Endothelial cell of umbilical vein (primary cell): Measurements from ENCODE around the gene SLC66A2. TPM values are rescaled to one million over a fixed set of nuclear protein-coding genes. Genes with fewer than 3 reads are reported as not detected.

Experiments
- BruUV-seq: library from RNA; stranded (reverse); fragments of 400-500 nt; replicated peaks from 2 replicates; lab custom pipeline; 2021; lab: Mats Ljungman, UMichigan
- CTCF ChIA-PET: fragments of 300-600, 350-600 bp; sonication (Branson Sonifier 250); formaldehyde crosslinking; loops from one replicate; lab custom pipeline; 2021; ENCODE audit warnings: antibody characterized with exemption, inconsistent platforms; lab: Charles Lee
- POLR2A ChIA-PET: fragments of 300-600, 350-600 bp; sonication (Branson Sonifier 250); formaldehyde crosslinking; loops from one replicate; lab custom pipeline; 2021; ENCODE audit warnings: antibody characterized with exemption, inconsistent platforms; lab: Charles Lee
- DNase-seq: peaks from one replicate; pipeline ENCODE4 v3.0.0-alpha.2; 2011; ENCODE audit warnings: low read depth, low spot score
- FAIRE-seq: peaks from 2 replicates; lab custom pipeline; 2011; peaks lifted over from hg19 to GRCh38; lab: Jason Lieb, UNC
- H2AFZ ChIP-seq: 2 replicates; pipeline ENCODE4 v1.6.0; 2012; ENCODE audit warnings: low read depth, low read length, control low read depth, inconsistent platforms
- H3K27ac ChIP-seq: 2 replicates; pipeline ENCODE4 v1.5.1; 2011; ENCODE audit warnings: low read depth, mild to moderate bottlenecking, control low read depth, low read length, moderate library complexity; ENCODE audit not compliant: insufficient read depth
- H3K27me3 ChIP-seq, 2 experiments: 2 replicates each; pipeline versions ENCODE4 v1.6.0 to v1.6.1; 2011; ENCODE audit warnings: low read length in 2 of 2, mixed read lengths in 1 of 2; ENCODE audit not compliant: control insufficient read depth in 2 of 2, insufficient read depth in 2 of 2
- H3K36me3 ChIP-seq, 2 experiments: 2 replicates in 1 of 2; 3 replicates in 1 of 2; pipeline ENCODE4 v1.5.1; 2011; ENCODE audit warnings: low read length in 2 of 2, mild to moderate bottlenecking in 1 of 2, moderate library complexity in 1 of 2; ENCODE audit not compliant: control insufficient read depth in 2 of 2, insufficient read depth in 2 of 2; ENCODE audit errors: extremely low read depth in 1 of 2
- H3K4me1 ChIP-seq: 3 replicates; pipeline ENCODE4 v1.5.1; 2011; ENCODE audit warnings: mild to moderate bottlenecking, low read length; ENCODE audit not compliant: control insufficient read depth, insufficient read depth; ENCODE audit errors: extremely low read depth
- H3K4me2 ChIP-seq: 2 replicates; pipeline ENCODE4 v1.6.1; 2011; ENCODE audit warnings: low read length, control low read depth, mixed read lengths; ENCODE audit not compliant: insufficient read depth
- H3K4me3 ChIP-seq, 3 experiments: fragments of 200-600 bp in 1 of 3; sonication (generic), shearing (Covaris generic) in 1 of 3; replicated peaks in 1 of 3; 2 replicates each; pipeline ENCODE4 v1.5.1; 2011 to 2016; ENCODE audit warnings: control low read depth in 3 of 3, low read length in 3 of 3, mild to moderate bottlenecking in 2 of 3, inconsistent platforms in 1 of 3, low read depth in 1 of 3, moderate library complexity in 1 of 3; ENCODE audit not compliant: insufficient read depth in 1 of 3
- H3K79me2 ChIP-seq: 2 replicates; pipeline ENCODE4 v1.6.0; 2012; ENCODE audit warnings: low read length, inconsistent platforms; ENCODE audit not compliant: control insufficient read depth, insufficient read depth
- H3K9ac ChIP-seq: replicated peaks from 2 replicates; pipeline ENCODE3; 2011; ENCODE audit warnings: low read length, control low read depth; ENCODE audit not compliant: insufficient read depth; ENCODE audit errors: extremely low read depth
- H3K9me1 ChIP-seq: replicated peaks from 3 replicates; pipeline ENCODE4 v1.6.0; 2011; ENCODE audit warnings: mild to moderate bottlenecking, low read length; ENCODE audit not compliant: control insufficient read depth, insufficient read depth; ENCODE audit errors: extremely low read depth
- H3K9me3 ChIP-seq: replicated peaks from 2 replicates; pipeline ENCODE4 v1.5.1; 2012; ENCODE audit warnings: low read length, inconsistent platforms; ENCODE audit not compliant: control insufficient read depth, insufficient read depth
- H4K20me1 ChIP-seq: replicated peaks from 2 replicates; pipeline ENCODE3; 2011; ENCODE audit warnings: mild to moderate bottlenecking, low read length; ENCODE audit not compliant: control insufficient read depth, insufficient read depth; ENCODE audit errors: extremely low read depth
- FOS ChIP-seq: IDR thresholded peaks from 2 replicates; pipeline ENCODE4 v1.6.1; 2011; ENCODE audit warnings: mild to moderate bottlenecking, low read length, moderate library complexity, borderline replicate concordance; ENCODE audit not compliant: insufficient read depth
- GATA2 ChIP-seq: IDR thresholded peaks from 2 replicates; pipeline ENCODE4 v1.7.0; 2011; ENCODE audit warnings: low read depth, mild to moderate bottlenecking, moderate library complexity, mixed read lengths, low read length; ENCODE audit not compliant: insufficient read length, insufficient read depth
- MYC ChIP-seq: IDR thresholded peaks from one replicate; pipeline ENCODE4 v1.6.1; 2011; ENCODE audit warnings: mild to moderate bottlenecking, low read depth, low read length
- POLR2A ChIP-seq: IDR thresholded peaks from 2 replicates; pipeline ENCODE4 v1.6.1; 2012; ENCODE audit warnings: low read depth, mild to moderate bottlenecking, control low read depth, low read length
- POLR2AphosphoS5 ChIP-seq: IDR thresholded peaks from 2 replicates; pipeline ENCODE4 v1.6.1; 2012; ENCODE audit warnings: low read depth, mild to moderate bottlenecking, control low read depth, low read length, moderate library complexity; ENCODE audit not compliant: insufficient read depth
- dilution Hi-C: fragments of 300-500 bp; cut with MboI; formaldehyde crosslinking; loops from one replicate; pipeline ENCODE4 v1.15.0; 2019; ENCODE audit warnings: low sequenced_read_pairs; ENCODE audit not compliant: extremely low pct_ligation_motif_present
- intact Hi-C: fragments of 100-400 bp; cut with micrococcal nuclease; formaldehyde crosslinking; loops from one replicate; pipeline ENCODE4 v1.10.0; 2022
- polyA plus RNA-seq, 4 experiments: library from polyadenylated mRNA; depleted of rRNA in 3 of 4; stranded (reverse) in 3 of 4; unstranded in 1 of 4; fragments of >200 nt; gene quantifications; 2 replicates each; pipeline versions ENCODE4 v1.2.1 to v1.2.3, GENCODE V29; 2011 to 2012; ENCODE audit warnings: missing spikeins in 1 of 4
- total RNA-seq: library from RNA; stranded (reverse); gene quantifications from 2 replicates; pipeline ENCODE4 v1.2.3, GENCODE V29; 2021
- TF ChIP-seq, protein P1 (sequence below): IDR thresholded peaks from 2 replicates; pipeline ENCODE4 v1.6.1; 2011; ENCODE audit not compliant: insufficient read depth, insufficient read length
- TF ChIP-seq, protein P2 (sequence below), 2 donors: IDR thresholded peaks; 1 replicate in 1 of 2; 2 replicates in 1 of 2; pipeline ENCODE4 v1.5.1; 2011; ENCODE audit warnings: low read length in 2 of 2, mild to moderate bottlenecking in 2 of 2, moderate library complexity in 2 of 2, control low read depth in 1 of 2, inconsistent platforms in 1 of 2, low read depth in 1 of 2; ENCODE audit not compliant: insufficient read depth in 1 of 2; ENCODE audit errors: extremely low read depth in 1 of 2

The SLC66A2 gene
- total and polyA plus RNA-seq, 2 donors (not counting 3 experiments of a cell fraction or from before 2014, with no cell fraction given), result 32.5 to 37.1 TPM

DNA sequence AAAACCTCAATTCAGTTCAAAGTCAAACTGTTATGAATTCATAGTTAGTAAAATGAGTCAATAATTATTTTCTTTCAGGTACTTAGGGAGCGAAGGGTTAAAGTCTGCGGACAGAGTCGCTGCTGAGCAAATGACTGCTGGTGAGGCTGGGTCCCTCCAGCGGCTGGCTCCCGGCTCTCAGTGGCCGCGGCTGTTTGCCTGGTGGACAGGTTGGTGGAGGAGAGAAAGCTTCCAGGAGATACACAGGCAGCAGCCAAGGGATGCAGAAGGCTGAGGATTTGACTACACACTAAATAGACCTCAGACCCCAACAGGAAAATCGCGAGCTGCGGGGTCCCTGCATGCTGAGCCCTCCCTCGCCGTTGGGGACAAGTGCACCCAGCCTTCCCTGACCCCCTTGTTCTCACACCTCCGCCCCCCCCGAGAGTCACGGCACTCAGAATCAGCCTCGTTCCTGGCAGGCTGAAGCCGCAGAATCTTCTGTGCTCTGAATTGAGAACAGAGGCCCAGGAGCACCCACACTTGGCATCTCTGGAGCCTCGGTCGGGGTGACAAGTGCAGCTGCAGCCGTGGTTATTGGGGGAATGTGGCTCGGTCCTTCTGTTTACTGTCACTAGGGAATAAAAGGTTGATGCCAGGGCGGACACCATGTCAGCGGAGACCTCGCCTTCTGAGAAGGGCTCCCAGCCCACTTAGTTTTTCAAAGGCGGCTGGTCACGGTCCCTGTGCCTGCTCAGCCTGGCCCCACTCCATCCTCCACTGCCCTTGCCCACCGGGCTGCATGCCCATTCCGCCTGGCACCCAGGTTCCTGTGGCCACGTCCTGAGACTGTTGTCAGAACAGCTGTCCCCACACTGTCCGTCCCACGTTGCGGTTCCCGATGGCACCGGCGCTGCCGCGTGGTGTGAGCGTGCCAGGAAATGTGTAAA is 74.0 kb downstream of the SLC66A2 start:
- POLR2A ChIA-PET, result no interaction called here
- no TSS peak for BruUV-seq
- H3K4me2 ChIP-seq, result no peak overlapping the region
- H4K20me1 ChIP-seq, result no peaks in the 10 kb centered on the region
- DNase-seq, result no peak
- no peaks in the 10 kb centered on the region for H3K9me1 ChIP-seq
- no peaks in the 10 kb centered on the region for H3K4me1 ChIP-seq
- no peak overlapping the region for H3K9ac ChIP-seq
- intact Hi-C loops (no loop called here), dilution Hi-C loops (no loop called here)
- no peak overlapping the region for H2AFZ ChIP-seq
- no peaks in the 10 kb centered on the region for H3K79me2 ChIP-seq
- H3K27ac ChIP-seq, result no peak overlapping the region
- H3K27me3 ChIP-seq, result no peaks in the 10 kb centered on the region
- no peak overlapping the region for H3K4me3 ChIP-seq
- TF ChIP-seq MYC (no peak), GATA2 (no peak), POLR2A (no peak), FOS (no peak), POLR2AphosphoS5 (no peak)
- TF ChIP-seq, protein P1, sequence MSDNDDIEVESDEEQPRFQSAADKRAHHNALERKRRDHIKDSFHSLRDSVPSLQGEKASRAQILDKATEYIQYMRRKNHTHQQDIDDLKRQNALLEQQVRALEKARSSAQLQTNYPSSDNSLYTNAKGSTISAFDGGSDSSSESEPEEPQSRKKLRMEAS, result no peak
- TF ChIP-seq, protein P2, sequence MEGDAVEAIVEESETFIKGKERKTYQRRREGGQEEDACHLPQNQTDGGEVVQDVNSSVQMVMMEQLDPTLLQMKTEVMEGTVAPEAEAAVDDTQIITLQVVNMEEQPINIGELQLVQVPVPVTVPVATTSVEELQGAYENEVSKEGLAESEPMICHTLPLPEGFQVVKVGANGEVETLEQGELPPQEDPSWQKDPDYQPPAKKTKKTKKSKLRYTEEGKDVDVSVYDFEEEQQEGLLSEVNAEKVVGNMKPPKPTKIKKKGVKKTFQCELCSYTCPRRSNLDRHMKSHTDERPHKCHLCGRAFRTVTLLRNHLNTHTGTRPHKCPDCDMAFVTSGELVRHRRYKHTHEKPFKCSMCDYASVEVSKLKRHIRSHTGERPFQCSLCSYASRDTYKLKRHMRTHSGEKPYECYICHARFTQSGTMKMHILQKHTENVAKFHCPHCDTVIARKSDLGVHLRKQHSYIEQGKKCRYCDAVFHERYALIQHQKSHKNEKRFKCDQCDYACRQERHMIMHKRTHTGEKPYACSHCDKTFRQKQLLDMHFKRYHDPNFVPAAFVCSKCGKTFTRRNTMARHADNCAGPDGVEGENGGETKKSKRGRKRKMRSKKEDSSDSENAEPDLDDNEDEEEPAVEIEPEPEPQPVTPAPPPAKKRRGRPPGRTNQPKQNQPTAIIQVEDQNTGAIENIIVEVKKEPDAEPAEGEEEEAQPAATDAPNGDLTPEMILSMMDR (IDR thresholded peaks at IDR 0.05; ENCODE audit: extremely low read depth in 1 of 2, insufficient read depth in 1 of 2, low read depth in 1 of 2, low read length in 2 of 2), result no peak
- H3K9me3 ChIP-seq, result no peaks in the 10 kb centered on the region
- CTCF ChIA-PET, result no interaction called here
- H3K36me3 ChIP-seq, result no peaks in the 10 kb centered on the region
- FAIRE-seq, result no peak
